Measurements from ENCODE around the gene SAMD4A.
"Not testable (repeated sequence)": the region's sequence is repeated elsewhere in the genome, so short reads cannot be mapped to it uniquely, and the experiment has no call there.

SAMD4A gene

DNA sequence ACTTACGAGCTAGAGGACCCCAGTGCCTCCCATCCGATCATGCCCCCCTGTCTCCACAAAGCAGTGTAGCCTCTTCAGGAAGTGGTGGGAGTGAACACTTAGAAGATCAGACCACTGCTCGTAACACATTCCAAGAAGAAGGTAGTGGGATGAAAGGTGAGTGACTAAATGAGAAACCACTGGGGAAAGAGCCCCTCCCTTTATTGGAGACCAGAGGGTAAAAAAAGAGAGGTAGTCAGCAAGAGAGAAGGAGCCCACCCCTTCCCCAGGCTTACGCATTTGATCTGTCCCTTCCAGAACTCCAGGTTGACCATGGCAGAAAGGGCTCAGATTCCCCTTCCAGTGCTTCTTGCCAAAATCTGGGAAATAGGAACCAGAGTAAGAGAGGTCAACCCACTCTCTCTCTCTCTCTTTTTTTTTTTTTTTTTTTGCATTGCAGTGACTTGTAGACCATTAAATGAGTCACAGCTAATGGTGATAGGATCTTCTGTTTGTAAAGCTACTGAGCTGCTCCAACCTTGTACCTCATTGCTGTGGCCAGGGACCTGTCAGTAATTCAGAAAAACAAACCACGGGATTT, 170.3 kb downstream of the SAMD4A start:
- DNase-seq, result no peak

DNA sequence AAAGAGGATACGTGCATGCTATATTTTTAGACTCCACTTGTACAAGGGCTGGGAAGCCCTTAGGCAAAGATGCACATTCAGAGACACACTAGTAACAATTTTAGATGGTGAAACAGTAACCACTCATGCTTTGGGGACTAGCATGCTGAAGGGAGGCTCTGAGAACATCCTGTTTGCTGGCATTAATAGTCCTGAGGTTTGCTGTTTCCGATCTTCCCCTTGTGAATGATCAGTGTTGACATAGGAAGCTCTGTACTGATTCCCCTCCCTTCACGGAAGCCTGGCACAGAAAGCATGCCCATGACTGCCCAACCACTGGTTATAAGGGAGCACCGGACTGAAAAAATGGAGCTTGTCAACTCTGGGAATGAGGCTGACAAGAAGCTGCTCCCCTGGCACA, 171.1 kb downstream of the SAMD4A start:
- DNase-seq, result no peak

DNA sequence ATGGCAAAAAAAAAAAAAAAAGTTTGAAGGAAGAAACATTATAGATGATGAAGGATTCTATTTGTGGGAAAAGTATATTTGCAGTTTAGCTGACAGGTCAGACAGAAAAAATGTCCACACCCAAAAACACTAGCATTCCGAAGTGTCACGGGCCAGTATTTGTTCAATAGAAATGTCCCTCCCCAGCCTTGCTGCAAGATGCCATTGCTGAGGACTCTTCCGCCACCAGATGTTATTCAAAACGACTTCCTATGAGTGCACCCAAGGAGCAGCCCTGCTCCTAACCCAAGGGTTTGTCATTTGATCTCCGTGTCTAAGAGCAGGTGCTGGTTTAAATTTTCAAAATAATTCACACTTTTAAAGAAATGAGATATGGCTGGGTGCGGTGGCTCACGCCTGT, 172.6 kb downstream of the SAMD4A start:
- no peak for DNase-seq

DNA sequence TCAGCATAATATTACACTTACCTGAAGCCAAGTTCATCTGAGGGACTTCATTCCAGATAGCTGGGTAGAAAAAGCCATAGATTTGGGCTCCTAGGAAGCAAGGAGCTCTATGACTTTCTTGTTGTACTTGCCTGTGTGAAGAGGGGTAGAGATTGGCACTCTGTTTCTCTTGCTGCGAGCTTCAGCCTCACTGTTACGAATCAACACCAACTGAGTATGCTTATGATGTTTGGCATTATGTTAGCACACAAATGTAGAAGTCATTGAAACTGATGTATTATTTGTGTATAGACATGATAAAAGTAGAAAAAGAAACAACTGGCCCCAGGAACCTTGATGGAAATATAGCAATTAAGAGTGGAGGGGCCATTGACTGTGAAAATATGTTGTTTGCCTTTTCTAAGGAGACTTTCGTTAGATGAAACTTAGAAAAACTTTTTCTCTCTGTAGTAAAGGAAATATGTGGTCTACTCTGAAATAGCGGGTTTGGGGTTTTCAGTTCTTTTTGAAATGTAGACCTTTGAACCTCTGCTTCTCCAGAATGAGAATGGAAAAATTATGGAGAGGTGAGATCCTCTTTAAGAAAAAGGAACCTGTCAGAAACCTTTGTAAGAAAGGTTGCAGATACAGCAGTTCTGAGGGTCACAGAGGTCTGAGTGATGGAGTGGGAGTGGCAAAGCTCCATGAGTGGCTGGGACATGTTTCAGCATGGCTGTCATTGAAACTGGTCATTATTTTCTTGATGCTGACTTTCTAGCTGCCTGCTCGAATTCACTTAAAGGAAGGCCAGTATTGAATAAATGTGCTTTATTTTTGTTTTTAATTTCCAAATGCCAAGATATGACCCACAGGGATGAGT, 175.8 kb downstream of the SAMD4A start:
- no peak for DNase-seq

DNA sequence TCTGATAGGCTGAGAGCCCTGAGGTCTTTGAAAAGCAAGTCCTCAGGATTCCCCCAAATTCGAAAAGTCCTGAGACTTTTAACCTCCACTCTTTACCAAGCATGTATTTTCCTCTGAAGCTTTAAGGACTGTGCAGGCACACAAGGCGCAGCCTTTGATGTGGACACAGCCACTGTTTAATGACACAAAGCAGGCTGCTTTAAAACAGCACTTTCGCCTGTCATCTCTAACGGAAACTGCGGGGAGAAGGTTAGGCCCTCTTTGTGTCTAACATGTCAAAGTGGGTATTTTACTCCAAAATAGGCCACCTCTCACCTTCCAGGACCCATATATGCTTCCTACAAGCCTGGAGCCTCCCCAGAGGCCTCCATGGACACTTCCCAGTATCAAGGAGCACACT, 176.5 kb downstream of the SAMD4A start:
- no peak for DNase-seq

DNA sequence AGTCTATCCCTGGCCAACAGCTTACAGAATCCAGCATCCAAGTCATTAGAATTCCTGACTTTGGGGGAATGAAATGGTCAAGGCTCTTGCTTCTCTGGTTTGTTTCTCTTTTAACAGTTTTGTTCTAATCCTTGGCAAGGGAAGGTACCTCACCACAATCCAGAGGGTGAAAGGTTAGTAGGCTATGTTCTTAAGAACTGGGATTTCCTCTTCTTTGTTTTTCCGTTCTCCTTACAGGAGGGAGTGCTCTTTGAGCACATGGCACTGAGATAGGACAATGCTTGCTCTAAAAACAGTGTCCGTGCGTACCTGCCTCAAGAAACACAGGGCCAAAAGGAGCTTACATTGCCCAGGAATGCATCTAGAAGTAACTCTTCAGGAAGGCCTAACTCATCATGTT, 179.1 kb downstream of the SAMD4A start:
- DNase-seq, result no peak

DNA sequence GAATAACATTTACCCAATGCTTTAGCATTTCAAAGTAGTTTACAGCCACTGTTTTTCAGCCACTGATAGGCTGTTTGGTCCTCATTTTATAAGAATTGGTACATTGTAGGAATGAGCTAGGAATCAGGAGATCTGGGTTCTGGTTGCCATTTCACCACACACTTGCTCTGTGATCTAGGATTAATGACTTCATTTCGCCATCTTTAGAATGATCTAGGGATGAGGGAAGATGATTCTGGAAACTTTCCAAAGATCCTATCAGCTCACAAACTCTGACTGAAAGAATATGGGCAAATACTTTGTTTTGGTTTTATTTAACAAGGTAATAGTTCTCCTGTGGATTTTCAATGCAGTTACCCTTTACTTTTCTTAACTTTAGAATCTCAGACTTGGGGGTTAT, 180.7 kb downstream of the SAMD4A start:
- no peak for DNase-seq

DNA sequence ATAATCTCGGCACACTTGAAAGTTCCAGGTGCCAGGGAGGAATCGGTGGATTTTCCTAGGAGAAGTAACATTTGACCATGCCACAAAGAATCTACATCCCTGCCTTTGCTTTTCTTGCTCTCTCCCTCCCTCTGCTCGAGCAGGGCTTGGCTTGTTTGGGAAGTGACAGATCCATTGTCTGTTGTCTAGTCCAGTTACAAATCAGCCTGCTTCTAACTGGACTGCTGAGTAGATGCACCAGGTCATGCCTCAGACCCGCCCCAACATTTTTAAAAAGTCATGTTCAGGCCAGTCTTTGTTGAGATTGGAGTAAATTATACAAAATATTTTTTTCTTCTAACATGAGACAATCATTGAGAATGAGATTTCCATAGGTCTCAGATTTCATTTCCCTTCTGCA, 182.3 kb downstream of the SAMD4A start:
- no peak for DNase-seq

DNA sequence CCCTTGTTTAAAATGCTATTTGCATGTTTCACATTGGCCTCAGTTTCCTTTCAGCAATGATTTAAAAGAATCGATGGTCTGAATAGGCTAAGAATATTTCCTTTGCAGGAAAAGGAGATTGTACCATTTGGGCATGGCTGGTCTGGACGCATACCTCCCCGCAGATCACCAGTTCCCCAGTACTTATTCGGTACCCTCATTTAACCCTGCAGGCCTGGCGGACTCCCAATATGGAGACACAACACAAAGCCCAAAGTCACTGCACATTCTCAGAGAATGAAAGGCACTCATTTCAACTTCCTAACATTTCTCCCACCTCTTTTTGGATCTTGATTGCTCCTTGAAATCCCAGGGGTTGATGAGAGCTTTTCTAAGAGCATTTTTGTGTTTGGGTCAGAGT, 182.8 kb downstream of the SAMD4A start:
- DNase-seq, result no peak

DNA sequence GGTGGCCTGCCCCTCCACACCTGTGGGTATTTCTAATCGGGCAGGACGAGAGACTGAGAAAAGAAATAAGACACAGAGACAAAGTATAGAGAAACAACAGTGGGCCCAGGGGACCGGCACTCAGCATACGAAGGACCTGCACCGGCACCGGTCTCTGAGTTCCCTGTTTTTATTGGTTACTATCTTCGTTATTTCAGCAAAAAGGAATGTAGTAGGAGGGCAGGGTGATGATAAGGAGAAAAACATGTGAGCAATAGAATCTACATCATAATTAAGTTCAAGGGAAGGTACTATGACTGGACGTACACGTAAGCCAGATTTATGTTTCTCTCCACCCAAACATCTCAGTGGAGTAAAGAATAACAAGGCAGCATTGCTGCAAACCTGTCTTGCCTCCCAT, 185.7 kb downstream of the SAMD4A start:
- not testable (repeated sequence) for DNase-seq

DNA sequence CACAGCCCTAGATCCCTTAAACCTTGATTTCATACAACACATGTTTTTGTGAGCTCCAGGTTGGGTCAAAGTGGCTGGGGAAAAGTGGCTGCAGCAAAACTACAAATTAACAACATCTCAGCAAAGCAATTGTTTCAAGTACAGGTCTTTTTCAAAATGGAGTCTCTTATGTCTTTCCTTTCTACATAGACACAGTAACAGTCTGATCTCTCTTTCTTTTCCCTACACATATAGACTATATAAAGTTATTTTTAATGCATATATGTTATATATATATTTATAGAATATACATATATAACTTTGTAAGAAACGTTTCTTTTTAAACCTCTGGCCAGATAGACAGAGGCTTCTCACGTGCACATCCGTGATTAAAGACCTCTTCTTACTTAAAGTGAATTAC, 186.5 kb downstream of the SAMD4A start:
- DNase-seq, result not testable (repeated sequence)

DNA sequence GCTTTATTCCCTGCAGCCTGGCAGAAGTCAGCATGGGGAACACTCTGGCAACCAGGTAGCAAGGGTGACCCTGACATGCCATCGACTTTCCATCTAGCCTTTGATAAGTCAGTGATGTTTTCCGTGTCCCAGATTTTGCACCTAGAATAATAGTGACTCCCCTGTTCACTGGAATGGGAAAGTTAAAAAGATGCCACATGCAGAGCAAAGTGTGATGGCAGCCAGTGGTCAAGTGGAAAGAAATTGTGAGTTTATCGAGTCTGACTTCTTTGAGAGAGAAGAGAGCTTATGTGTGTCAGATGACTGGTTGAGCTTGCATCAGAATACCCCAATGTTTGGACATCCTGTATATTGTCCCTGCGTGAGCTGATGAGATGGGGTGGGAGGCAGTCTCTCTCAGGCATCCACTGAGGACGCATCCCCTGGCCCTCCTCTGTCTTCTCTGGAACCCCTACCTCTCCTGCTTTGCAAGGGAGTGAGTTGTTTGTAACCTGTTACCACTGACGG, 187.2 kb downstream of the SAMD4A start:
- DNase-seq, result no peak

DNA sequence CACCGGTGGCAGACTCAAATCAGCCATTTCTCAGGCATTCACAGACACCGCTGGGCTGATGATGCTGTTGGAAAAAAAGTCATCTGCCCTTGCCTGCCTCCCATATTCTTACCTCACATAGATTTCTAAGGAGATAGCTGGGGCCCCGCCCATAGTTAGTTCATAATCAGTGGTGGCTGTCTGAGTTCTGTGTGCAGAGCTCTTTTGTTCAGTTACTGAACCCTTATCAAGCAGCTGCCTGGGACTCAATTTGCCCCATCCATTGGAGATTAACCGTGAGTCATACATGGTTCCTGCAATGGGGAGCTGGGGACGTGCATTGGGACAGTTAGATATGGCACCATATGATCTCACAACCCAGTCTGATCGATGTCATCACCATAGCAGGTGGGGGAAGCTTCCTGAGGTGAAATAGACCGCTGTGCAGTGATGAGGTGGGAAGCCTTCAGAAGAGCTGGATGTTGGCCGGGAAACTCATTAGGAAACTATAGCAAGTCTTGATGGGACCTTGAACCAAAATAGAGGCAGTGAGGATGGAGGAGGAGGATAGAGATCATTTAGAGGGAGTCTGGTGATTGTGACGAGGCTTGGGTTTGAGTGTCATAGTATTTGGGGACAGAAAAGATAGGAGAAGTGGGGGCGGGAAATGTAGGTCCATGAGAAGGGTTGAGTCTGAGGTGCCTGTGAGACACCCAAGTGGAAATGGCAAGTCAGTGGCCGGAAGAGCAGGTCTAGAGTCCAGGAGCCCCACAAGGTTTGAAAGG, 187.9 kb downstream of the SAMD4A start:
- no peak for DNase-seq

DNA sequence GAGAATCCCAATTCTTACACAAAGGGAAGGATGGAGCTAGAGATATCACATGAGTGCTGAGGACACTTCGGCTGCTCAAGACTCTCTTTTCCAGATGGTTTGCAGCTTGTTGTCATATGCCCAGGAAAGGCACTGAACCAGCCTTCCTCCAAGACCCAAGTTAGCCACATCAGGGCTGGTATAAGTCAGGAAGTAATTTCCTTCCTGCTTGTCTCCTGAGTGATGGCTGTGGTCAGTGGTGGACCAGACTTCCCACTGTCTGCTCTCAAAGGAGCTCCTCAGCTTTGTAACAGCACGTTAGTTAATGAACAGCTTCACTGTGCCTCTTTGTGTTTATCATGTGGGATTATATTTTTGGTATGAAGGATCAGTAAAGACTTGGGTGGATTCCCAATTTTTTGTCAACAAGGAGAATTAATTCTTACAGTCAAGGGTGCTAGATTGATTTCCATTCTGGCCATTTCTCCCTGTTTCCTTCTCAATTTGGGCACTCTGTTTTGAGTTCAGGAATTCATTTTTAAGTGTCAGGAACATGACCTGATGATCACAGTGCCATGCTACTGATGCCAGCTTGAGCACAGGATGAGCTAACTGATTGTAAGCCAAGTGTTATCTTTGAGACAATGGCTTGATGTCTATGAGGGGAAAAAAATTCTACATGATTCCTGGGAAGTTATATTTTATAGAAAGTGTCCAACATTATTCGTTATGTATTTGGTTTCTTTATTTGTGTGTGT, 189.9 kb downstream of the SAMD4A start:
- DNase-seq, result no peak

DNA sequence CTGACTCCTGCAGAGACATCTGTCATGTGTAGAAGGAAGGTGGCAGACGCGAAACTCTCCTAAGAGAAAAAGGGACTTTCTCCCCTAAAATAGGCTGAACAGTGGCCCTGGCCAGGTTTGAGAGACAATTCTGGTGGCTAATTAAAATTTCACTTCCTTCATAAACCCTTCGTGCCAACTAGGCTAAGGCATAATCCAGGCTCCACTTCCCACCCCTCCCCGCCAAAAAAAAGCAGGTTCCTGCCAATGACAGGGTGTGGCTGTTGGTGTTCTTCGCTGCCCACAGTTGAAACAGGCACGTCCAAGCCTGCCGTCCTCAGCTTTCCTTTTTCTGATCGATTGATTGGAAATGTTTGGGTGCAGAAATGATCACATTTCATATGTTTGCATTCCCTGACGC, 191.1 kb downstream of the SAMD4A start:
- no peak for DNase-seq

DNA sequence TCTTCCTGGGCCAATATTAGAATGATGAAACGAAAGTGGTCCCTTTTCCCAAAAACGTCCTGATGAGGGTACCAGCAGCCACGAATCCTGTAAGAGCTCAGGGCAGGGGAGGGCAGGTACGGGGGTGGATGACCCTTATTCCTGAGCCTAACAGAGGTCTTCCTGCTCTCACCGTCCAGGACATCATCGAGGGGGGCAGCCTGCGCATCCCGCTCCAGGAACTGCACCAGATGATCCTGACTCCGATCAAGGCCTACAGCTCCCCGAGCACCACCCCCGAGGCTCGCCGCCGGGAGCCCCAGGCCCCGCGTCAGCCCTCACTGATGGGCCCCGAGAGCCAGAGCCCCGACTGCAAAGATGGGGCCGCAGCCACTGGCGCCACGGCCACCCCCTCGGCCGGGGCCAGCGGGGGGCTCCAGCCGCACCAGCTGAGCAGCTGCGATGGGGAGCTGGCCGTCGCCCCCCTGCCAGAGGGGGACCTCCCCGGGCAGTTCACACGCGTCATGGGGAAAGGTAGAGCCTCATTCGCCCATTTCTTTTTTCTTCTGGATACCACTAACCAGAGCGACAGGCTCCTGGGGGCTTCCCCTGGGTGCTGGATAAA, 193.2 kb downstream of the SAMD4A start:
- no peak for DNase-seq

DNA sequence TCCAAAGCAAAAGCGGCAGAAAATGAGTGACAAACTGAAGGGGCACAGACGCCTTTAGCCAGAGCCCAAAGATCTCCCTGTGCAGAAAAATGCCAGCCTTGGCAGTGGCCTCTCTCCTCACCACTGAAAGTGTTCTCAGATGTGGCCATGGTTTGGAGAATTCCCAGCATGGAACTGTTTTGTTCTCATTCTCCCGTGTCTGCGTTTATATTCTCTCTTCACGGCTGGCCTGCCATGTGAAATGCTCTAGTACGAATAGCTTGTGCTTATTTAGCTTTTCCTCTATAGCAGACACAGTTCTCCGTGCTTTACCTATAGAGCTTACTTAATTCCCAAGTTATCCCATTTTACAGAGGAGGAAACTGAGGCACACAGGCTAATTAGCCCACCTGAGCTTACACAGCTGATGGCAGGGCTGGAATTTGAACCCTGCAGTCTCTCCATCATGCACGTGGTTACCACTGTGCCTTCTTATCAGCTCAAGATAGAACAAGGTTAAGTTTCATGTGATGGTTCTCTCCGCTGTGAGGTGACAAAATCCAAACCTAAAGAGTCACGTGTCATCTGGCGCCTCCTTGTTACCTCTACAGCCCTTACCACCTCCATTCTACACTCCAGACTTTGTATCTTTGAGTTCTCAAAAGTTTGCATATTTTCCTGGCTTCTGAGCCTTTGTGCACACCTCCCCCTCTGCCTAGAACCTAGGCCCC, 194.1 kb downstream of the SAMD4A start:
- DNase-seq, result no peak

DNA sequence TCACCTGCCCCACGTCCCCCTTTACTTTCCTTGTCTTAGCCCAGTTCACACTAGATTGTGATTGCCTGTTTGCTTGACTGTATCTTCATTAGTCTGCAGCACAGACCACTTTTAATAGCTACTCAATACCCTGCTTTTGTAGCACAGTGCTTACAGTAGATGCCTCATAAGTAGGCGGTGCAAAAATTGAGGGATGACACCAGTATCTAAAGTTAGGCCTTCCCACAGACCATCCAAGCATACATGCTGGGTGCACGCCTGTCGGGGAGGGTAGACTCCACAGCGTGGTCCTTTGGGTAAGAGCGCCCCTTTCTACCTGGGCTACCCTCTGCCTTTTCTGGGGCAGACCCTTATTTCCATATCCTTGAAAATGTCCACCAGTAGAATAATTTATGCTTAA, 194.9 kb downstream of the SAMD4A start:
- DNase-seq, result no peak

DNA sequence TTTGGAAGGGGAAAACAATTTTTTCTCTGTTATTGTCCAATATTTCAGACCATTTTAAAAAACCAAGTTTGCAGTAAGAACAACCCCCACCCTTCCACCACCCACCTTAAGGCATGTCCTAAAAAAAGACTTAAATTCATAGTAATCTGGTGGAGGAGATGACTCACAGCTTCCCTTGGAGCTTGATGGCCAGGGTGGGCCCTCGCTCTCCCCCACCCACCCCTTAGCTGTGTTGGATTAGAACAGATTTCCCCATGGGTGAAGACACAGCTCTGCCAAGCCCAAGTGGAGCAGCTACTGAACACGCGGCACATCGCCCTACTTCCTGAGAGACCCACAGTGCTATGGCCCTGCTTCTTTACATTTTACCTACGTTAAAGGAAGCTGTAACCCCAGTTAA, 195.4 kb downstream of the SAMD4A start:
- no peak for DNase-seq

DNA sequence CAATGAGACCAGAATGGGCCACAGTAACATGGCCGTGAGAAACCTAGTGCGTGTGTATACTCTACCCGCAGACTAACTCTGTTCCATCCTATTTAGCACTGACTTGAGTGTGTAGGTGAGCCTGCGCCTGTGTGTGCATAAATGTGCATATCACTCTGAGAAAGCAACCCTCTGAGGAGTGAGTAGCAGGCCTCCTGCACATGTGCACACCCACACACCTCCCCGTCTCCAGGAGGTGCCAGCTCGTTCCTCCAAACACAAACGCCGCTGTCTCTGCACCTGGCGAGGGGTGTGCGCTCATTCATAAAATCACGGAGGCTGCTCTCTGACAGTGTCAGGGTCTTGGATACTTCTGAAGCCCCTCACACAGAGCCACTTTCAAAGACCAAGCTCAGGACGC, 196.8 kb downstream of the SAMD4A start:
- no peak for DNase-seq

DNA sequence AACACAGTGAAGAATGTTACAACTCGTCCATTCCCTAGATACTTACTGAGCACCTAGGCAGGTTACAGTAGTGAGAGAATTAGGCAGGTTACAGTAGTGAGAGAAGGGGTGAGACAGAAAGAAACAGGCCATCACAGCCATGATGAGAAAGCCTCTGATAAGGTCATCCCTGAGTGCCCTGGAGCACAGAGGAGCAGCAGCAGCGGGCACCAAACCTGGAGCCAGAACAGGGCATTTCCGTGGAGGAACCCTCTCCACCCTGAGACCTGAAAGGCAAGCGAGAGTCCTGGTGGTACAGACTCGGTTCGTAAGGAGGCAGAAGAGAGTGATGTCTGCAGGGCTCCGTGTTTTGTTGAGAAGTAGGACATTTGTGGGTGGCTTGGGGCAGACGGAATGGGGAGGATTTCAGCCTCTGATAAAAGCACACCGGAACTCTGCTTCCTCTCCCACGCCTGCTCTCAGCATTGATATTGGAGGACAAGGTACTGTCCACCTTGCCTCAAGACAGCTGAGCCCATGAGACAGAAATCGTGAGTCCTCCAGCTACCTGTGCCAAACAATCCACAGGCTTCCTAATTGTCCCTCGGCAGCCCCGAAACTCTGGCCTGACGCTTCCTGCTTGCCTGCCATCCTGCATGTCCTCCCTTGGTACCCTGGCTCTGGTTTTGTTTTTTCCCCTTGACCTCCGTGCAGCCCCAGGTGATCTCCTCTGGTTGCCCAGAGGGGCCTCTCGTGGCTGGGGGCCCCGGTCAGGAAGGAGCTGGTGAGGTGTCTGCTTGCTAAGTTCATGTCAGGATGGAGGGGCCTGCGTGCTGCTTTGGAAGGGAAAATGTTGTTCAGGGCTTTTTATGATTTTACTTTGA, 199.6 kb downstream of the SAMD4A start:
- DNase-seq, result peak; percentile 46
